HepG2 (cell line): Measurements from ENCODE around the gene C14orf93. TPM values are rescaled to one million over a fixed set of nuclear protein-coding genes. Genes with fewer than 3 reads are reported as not detected.

Experiments
- CBX5 ChIP-seq: sonication (generic); formaldehyde crosslinking; IDR thresholded peaks from 2 replicates; pipeline ENCODE4 v1.4.0; 2020; ENCODE audit warnings: missing genetic modification reagents, borderline replicate concordance
- FOXK1 ChIP-seq: sonication (generic); formaldehyde crosslinking; IDR thresholded peaks from 2 replicates; pipeline ENCODE4 v1.4.0; 2020; ENCODE audit warnings: low read depth, missing genetic modification reagents, borderline replicate concordance
- ISL2 ChIP-seq: sonication (generic); formaldehyde crosslinking; IDR thresholded peaks from 2 replicates; pipeline ENCODE4 v1.5.0; 2020; ENCODE audit warnings: missing genetic modification reagents
- MTF2 ChIP-seq: sonication (generic); formaldehyde crosslinking; IDR thresholded peaks from 2 replicates; pipeline ENCODE4 v1.5.0; 2020; ENCODE audit warnings: missing genetic modification reagents, borderline replicate concordance
- PAWR ChIP-seq: sonication (generic); formaldehyde crosslinking; IDR thresholded peaks from 2 replicates; pipeline ENCODE4 v1.4.0; 2020; ENCODE audit warnings: missing genetic modification reagents, mild to moderate bottlenecking, borderline replicate concordance
- POLR2A ChIP-seq, 2 experiments: IDR thresholded peaks; 2 replicates each; pipeline ENCODE4 v1.6.1; 2011; ENCODE audit warnings: low read depth in 2 of 2, low read length in 2 of 2, mild to moderate bottlenecking in 1 of 2, moderate library complexity in 1 of 2; ENCODE audit not compliant: insufficient read depth in 1 of 2
- SETDB1 ChIP-seq: sonication (generic); formaldehyde crosslinking; IDR thresholded peaks from 2 replicates; pipeline ENCODE4 v1.5.1; 2020; ENCODE audit warnings: missing genetic modification reagents, mild to moderate bottlenecking, borderline replicate concordance
- SMYD3 ChIP-seq: sonication (generic); formaldehyde crosslinking; IDR thresholded peaks from 2 replicates; pipeline ENCODE4 v1.8.1; 2023; ENCODE audit warnings: mild to moderate bottlenecking, missing genetic modification reagents
- U2AF2 ChIP-seq: fragments of 200-400 bp; formaldehyde crosslinking; IDR thresholded peaks from 2 replicates; pipeline ENCODE4 v1.6.1; 2017; ENCODE audit warnings: low read depth, mild to moderate bottlenecking, low read length
- ZBTB3 ChIP-seq: sonication (generic); formaldehyde crosslinking; IDR thresholded peaks from 2 replicates; pipeline ENCODE4 v1.4.0; 2020; ENCODE audit warnings: low read depth, mild to moderate bottlenecking, moderate library complexity, missing genetic modification reagents, borderline replicate concordance
- ZC3H13 ChIP-seq: sonication (generic); formaldehyde crosslinking; IDR thresholded peaks from 2 replicates; pipeline ENCODE4 v1.8.1; 2023; ENCODE audit warnings: mild to moderate bottlenecking, missing genetic modification reagents, moderate library complexity
- ZNF24 ChIP-seq: fragments of 450-650 bp; IDR thresholded peaks from 2 replicates; pipeline ENCODE4 v1.6.1; 2017; ENCODE audit warnings: antibody characterized with exemption, mild to moderate bottlenecking
- ZNF333 ChIP-seq: sonication (generic); formaldehyde crosslinking; IDR thresholded peaks from 2 replicates; pipeline ENCODE4 v1.4.0; 2020; ENCODE audit warnings: mild to moderate bottlenecking, missing genetic modification reagents, borderline replicate concordance
- ZNF33B ChIP-seq: sonication (generic); formaldehyde crosslinking; IDR thresholded peaks from 2 replicates; pipeline ENCODE4 v1.5.1; 2020; ENCODE audit warnings: mild to moderate bottlenecking, missing genetic modification reagents
- ZNF615 ChIP-seq: sonication (generic); formaldehyde crosslinking; IDR thresholded peaks from 2 replicates; pipeline ENCODE4 v1.5.0; 2020; ENCODE audit warnings: mild to moderate bottlenecking, missing genetic modification reagents, borderline replicate concordance
- polyA plus RNA-seq, 8 experiments: library from polyadenylated mRNA; depleted of rRNA in 3 of 8; stranded (reverse) in 7 of 8; unstranded in 1 of 8; fragments of >200 nt; fragmentation: Illumina TruSeq in 4 of 8; extraction: Trizol in 4 of 8; gene quantifications; 2 replicates each; pipeline versions ENCODE4 v1.2.1 to v1.2.3, GENCODE V29; 2011 to 2016; ENCODE audit warnings: low read depth in 4 of 8, missing spikeins in 1 of 8, mixed read lengths in 1 of 8; ENCODE audit not compliant: insufficient read depth in 1 of 8
- total RNA-seq, 5 experiments: library from RNA; depleted of rRNA; stranded (reverse); fragments of >200 nt; fragmentation: Illumina TruSeq; extraction: Trizol; gene quantifications; 2 replicates each; pipeline ENCODE4 v1.2.3, GENCODE V29; 2016; ENCODE audit warnings: low read depth in 1 of 5
- TF ChIP-seq, protein P1 (sequence below): sonication (generic); formaldehyde crosslinking; IDR thresholded peaks from 2 replicates; pipeline ENCODE4 v1.4.0; 2020; ENCODE audit warnings: low read depth, mild to moderate bottlenecking, missing genetic modification reagents
- TF ChIP-seq, protein P2 (sequence below): sonication (generic); formaldehyde crosslinking; IDR thresholded peaks from 2 replicates; pipeline ENCODE4 v1.5.0; 2020; ENCODE audit warnings: missing genetic modification reagents, mild to moderate bottlenecking, borderline replicate concordance
- TF ChIP-seq, protein P3 (sequence below): sonication (generic); formaldehyde crosslinking; IDR thresholded peaks from 2 replicates; pipeline ENCODE4; 2020; ENCODE audit warnings: missing genetic modification reagents, mild to moderate bottlenecking, borderline replicate concordance
- TF ChIP-seq, protein P4 (sequence below): sonication (generic); formaldehyde crosslinking; IDR thresholded peaks from 2 replicates; pipeline ENCODE4 v1.4.0; 2020; ENCODE audit warnings: missing genetic modification reagents
- TF ChIP-seq, protein P5 (sequence below): sonication (generic); formaldehyde crosslinking; IDR thresholded peaks from 2 replicates; pipeline ENCODE4 v1.9.0; 2021; ENCODE audit warnings: missing genetic modification reagents, borderline replicate concordance

The C14orf93 gene
- total and polyA plus RNA-seq, 2 of the 13 experiments (the other 11 are each of a cell fraction or from before 2014, with no cell fraction given): 11.4 to 22.5 TPM

DNA sequence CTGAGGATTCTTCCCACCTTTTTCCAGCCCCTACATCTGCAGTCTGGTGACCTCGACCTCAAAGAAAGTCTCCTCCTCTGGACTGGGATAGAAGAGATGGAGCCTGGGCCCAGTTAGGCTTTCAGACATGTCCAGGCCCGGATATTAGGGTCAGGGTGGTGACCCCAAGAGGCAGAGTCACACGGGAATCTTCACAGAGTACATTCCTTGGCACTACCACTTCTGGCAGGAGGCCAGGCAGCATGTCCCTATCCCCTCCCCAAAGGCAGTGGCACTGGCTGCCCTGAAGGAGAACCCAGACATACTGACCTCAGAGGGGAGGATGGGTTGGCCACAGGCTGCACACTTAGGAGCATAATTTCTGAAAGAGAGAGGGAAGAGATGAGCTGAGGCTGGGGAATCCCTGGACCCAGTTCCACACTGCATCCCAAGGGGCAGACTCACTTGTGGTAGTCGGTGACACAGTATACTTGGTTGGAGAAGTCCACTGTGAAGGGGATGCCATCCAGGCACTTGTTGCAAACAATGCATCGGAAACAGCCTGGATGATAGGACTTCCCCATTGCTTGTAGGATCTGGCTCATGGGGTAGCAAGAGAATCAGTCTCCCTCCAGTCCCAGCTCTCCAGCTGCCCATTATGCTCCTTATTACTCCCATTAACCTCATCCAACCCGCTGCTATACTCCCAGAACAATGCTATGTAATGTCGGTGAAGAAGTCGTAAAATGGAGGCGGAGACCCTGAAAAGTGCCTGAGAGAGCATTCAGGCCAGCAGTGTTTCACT is 35.2 kb downstream of the C14orf93 start (continued):
- TF ChIP-seq, protein P1, sequence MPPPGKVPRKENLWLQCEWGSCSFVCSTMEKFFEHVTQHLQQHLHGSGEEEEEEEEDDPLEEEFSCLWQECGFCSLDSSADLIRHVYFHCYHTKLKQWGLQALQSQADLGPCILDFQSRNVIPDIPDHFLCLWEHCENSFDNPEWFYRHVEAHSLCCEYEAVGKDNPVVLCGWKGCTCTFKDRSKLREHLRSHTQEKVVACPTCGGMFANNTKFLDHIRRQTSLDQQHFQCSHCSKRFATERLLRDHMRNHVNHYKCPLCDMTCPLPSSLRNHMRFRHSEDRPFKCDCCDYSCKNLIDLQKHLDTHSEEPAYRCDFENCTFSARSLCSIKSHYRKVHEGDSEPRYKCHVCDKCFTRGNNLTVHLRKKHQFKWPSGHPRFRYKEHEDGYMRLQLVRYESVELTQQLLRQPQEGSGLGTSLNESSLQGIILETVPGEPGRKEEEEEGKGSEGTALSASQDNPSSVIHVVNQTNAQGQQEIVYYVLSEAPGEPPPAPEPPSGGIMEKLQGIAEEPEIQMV (CRISPR knock-in tag): no peak
- no peak for TF ChIP-seq SMYD3 (CRISPR knock-in tag)
- TF ChIP-seq, protein P2, sequence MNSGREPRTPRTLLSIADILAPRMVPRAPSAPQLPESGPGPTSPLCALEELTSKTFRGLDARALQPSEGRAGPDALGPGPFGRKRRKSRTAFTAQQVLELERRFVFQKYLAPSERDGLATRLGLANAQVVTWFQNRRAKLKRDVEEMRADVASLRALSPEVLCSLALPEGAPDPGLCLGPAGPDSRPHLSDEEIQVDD (CRISPR knock-in tag): no peak
- TF ChIP-seq, protein P3, sequence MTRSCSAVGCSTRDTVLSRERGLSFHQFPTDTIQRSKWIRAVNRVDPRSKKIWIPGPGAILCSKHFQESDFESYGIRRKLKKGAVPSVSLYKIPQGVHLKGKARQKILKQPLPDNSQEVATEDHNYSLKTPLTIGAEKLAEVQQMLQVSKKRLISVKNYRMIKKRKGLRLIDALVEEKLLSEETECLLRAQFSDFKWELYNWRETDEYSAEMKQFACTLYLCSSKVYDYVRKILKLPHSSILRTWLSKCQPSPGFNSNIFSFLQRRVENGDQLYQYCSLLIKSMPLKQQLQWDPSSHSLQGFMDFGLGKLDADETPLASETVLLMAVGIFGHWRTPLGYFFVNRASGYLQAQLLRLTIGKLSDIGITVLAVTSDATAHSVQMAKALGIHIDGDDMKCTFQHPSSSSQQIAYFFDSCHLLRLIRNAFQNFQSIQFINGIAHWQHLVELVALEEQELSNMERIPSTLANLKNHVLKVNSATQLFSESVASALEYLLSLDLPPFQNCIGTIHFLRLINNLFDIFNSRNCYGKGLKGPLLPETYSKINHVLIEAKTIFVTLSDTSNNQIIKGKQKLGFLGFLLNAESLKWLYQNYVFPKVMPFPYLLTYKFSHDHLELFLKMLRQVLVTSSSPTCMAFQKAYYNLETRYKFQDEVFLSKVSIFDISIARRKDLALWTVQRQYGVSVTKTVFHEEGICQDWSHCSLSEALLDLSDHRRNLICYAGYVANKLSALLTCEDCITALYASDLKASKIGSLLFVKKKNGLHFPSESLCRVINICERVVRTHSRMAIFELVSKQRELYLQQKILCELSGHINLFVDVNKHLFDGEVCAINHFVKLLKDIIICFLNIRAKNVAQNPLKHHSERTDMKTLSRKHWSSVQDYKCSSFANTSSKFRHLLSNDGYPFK: peak; percentile 39; the same call in 1 of the 2 replicates
- TF ChIP-seq ZNF615 (CRISPR knock-in tag): no peak
- TF ChIP-seq U2AF2: no peak
- TF ChIP-seq ZNF24: no peak
- TF ChIP-seq FOXK1 (CRISPR knock-in tag): no peak
- no peak for TF ChIP-seq MTF2 (CRISPR knock-in tag)
- TF ChIP-seq ISL2 (CRISPR knock-in tag): no peak
- TF ChIP-seq, protein P4, sequence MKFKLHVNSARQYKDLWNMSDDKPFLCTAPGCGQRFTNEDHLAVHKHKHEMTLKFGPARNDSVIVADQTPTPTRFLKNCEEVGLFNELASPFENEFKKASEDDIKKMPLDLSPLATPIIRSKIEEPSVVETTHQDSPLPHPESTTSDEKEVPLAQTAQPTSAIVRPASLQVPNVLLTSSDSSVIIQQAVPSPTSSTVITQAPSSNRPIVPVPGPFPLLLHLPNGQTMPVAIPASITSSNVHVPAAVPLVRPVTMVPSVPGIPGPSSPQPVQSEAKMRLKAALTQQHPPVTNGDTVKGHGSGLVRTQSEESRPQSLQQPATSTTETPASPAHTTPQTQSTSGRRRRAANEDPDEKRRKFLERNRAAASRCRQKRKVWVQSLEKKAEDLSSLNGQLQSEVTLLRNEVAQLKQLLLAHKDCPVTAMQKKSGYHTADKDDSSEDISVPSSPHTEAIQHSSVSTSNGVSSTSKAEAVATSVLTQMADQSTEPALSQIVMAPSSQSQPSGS (CRISPR knock-in tag): no peak
- TF ChIP-seq, protein P5, sequence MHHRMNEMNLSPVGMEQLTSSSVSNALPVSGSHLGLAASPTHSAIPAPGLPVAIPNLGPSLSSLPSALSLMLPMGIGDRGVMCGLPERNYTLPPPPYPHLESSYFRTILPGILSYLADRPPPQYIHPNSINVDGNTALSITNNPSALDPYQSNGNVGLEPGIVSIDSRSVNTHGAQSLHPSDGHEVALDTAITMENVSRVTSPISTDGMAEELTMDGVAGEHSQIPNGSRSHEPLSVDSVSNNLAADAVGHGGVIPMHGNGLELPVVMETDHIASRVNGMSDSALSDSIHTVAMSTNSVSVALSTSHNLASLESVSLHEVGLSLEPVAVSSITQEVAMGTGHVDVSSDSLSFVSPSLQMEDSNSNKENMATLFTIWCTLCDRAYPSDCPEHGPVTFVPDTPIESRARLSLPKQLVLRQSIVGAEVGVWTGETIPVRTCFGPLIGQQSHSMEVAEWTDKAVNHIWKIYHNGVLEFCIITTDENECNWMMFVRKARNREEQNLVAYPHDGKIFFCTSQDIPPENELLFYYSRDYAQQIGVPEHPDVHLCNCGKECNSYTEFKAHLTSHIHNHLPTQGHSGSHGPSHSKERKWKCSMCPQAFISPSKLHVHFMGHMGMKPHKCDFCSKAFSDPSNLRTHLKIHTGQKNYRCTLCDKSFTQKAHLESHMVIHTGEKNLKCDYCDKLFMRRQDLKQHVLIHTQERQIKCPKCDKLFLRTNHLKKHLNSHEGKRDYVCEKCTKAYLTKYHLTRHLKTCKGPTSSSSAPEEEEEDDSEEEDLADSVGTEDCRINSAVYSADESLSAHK (CRISPR knock-in tag): no peak
- 0 out of 2 replicates have a peak, but pooled peaks have one; percentile 14 for TF ChIP-seq CBX5 (CRISPR knock-in tag)
- TF ChIP-seq SETDB1 (CRISPR knock-in tag): no peak
- no peak for TF ChIP-seq ZNF33B
- no peak for TF ChIP-seq ZNF333 (CRISPR knock-in tag)
- TF ChIP-seq ZC3H13 (CRISPR knock-in tag): no peak
- TF ChIP-seq PAWR (CRISPR knock-in tag): no peak
- TF ChIP-seq POLR2A (IDR thresholded peaks at IDR 0.05; ENCODE audit: insufficient read depth in 1 of 2, low read depth in 2 of 2, low read length in 2 of 2): peak in 1 of 2 experiments; percentile 58; a peak in 2 of 4 replicates
- TF ChIP-seq ZBTB3 (CRISPR knock-in tag): no peak
